H9 (cell line): ENCODE results near the gene DHX30. TPM values are rescaled to one million over a fixed set of nuclear protein-coding genes. Genes with fewer than 3 reads are reported as not detected.

Experiments used
- DNase-seq: peaks from one replicate; pipeline ENCODE4 v3.0.0-alpha.2; 2017
- H2AFZ ChIP-seq: one replicate; pipeline ENCODE4 v1.6.1; 2013; ENCODE audit warnings: mild to moderate bottlenecking, low read length, control low read depth, moderate library complexity
- H2AK5ac ChIP-seq: 2 replicates; pipeline ENCODE4 v1.6.1; 2013; ENCODE audit warnings: low read length, control low read depth, mixed read lengths; ENCODE audit not compliant: insufficient read length
- H2BK120ac ChIP-seq: one replicate; pipeline ENCODE4 v1.6.1; 2013; ENCODE audit warnings: low read depth, mild to moderate bottlenecking, low read length, control low read depth, inconsistent platforms; ENCODE audit not compliant: poor library complexity, severe bottlenecking
- H2BK12ac ChIP-seq: 2 replicates; pipeline ENCODE4 v1.6.1; 2013; ENCODE audit warnings: low read length, control low read depth, mixed read lengths, low read depth; ENCODE audit not compliant: insufficient read length
- H2BK15ac ChIP-seq: 2 replicates; pipeline ENCODE4 v1.6.1; 2013; ENCODE audit warnings: low read depth, low read length, control low read depth
- H2BK20ac ChIP-seq: one replicate; pipeline ENCODE4 v1.6.1; 2013; ENCODE audit warnings: low read depth, mild to moderate bottlenecking, low read length, control low read depth, inconsistent platforms; ENCODE audit not compliant: poor library complexity, severe bottlenecking
- H2BK5ac ChIP-seq: 2 replicates; pipeline ENCODE4 v1.6.1; 2013; ENCODE audit warnings: low read length, control low read depth, mixed read lengths; ENCODE audit not compliant: insufficient read length
- H3K14ac ChIP-seq: 2 replicates; pipeline ENCODE4 v1.6.1; 2013; ENCODE audit warnings: low read length, control low read depth; ENCODE audit not compliant: insufficient read depth
- H3K18ac ChIP-seq: 2 replicates; pipeline ENCODE4 v1.6.1; 2013; ENCODE audit warnings: low read depth, mild to moderate bottlenecking, mixed read lengths, low read length, control low read depth; ENCODE audit not compliant: insufficient read length
- H3K23ac ChIP-seq: 2 replicates; pipeline ENCODE4 v1.6.1; 2013; ENCODE audit warnings: low read length, control low read depth, mixed read lengths, low read depth; ENCODE audit not compliant: insufficient read length
- H3K23me2 ChIP-seq: 2 replicates; pipeline ENCODE4 v1.6.1; 2013; ENCODE audit warnings: low read depth, mild to moderate bottlenecking, mixed read lengths, low read length, control low read depth; ENCODE audit not compliant: insufficient read length, poor library complexity, severe bottlenecking
- H3K27ac ChIP-seq: 2 replicates; pipeline ENCODE4 v1.5.1; 2013; ENCODE audit warnings: low read length, control low read depth, mixed read lengths, low read depth; ENCODE audit not compliant: insufficient read length
- H3K27me3 ChIP-seq: 2 replicates; pipeline ENCODE4 v1.6.1; 2013; ENCODE audit warnings: low read length, control low read depth, inconsistent platforms; ENCODE audit not compliant: insufficient read depth
- H3K4ac ChIP-seq: 2 replicates; pipeline ENCODE4 v1.6.1; 2013; ENCODE audit warnings: low read depth, mild to moderate bottlenecking, control low read depth, inconsistent platforms, low read length, moderate library complexity
- H3K4me1 ChIP-seq: 2 replicates; pipeline ENCODE4 v1.6.1; 2013; ENCODE audit warnings: low read length, control low read depth, inconsistent platforms; ENCODE audit not compliant: insufficient read depth
- H3K4me2 ChIP-seq: 2 replicates; pipeline ENCODE4 v1.6.1; 2013; ENCODE audit warnings: low read length, control low read depth, mixed read lengths; ENCODE audit not compliant: insufficient read length, insufficient read depth
- H3K56ac ChIP-seq: 2 replicates; pipeline ENCODE4 v1.6.1; 2013; ENCODE audit warnings: low read depth, mild to moderate bottlenecking, mixed read lengths, low read length, control low read depth; ENCODE audit not compliant: insufficient read length
- H3K79me1 ChIP-seq: 2 replicates; pipeline ENCODE4 v1.6.1; 2013; ENCODE audit warnings: low read depth, mild to moderate bottlenecking, moderate library complexity, low read length, control low read depth, inconsistent platforms; ENCODE audit not compliant: insufficient read depth, poor library complexity, severe bottlenecking
- H3K79me2 ChIP-seq: 2 replicates; pipeline ENCODE4 v1.6.1; 2013; ENCODE audit warnings: low read length, control low read depth, inconsistent platforms; ENCODE audit not compliant: insufficient read depth
- H3K9ac ChIP-seq: 2 replicates; pipeline ENCODE4 v1.6.1; 2013; ENCODE audit warnings: low read length, control low read depth, mixed read lengths; ENCODE audit not compliant: insufficient read length; ENCODE audit errors: extremely low read depth
- H3K9me3 ChIP-seq: one replicate; pipeline ENCODE4 v1.6.1; 2013; ENCODE audit warnings: low read depth, low read length, inconsistent platforms; ENCODE audit not compliant: control insufficient read depth
- H3T11ph ChIP-seq: one replicate; pipeline ENCODE4 v1.6.1; 2013; ENCODE audit warnings: mild to moderate bottlenecking, low read length, control low read depth, inconsistent platforms
- H4K20me1 ChIP-seq: one replicate; pipeline ENCODE4 v1.6.1; 2013; ENCODE audit not compliant: control insufficient read depth, insufficient read length, insufficient read depth
- H4K5ac ChIP-seq: 2 replicates; pipeline ENCODE4 v1.6.1; 2013; ENCODE audit warnings: low read depth, mild to moderate bottlenecking, mixed read lengths, low read length, control low read depth; ENCODE audit not compliant: insufficient read length
- H4K8ac ChIP-seq: replicated peaks from 2 replicates; pipeline ENCODE4 v1.6.1; 2013; ENCODE audit warnings: low read length, control low read depth, mixed read lengths, low read depth; ENCODE audit not compliant: insufficient read length
- H4K91ac ChIP-seq: 2 replicates; pipeline ENCODE4 v1.6.1; 2013; ENCODE audit warnings: low read depth, mild to moderate bottlenecking, moderate library complexity, mixed read lengths, low read length, control low read depth; ENCODE audit not compliant: insufficient read length
- H3K27ac Mint-ChIP-seq, 3 experiments: 2 replicates in 2 of 3; 3 replicates in 1 of 3; pipeline ENCODE4 v1.8.0; 2020 to 2021; ENCODE audit warnings: mixed read lengths in 3 of 3, mild to moderate bottlenecking in 1 of 3, moderate library complexity in 1 of 3
- H3K27me3 Mint-ChIP-seq: 2 replicates; pipeline ENCODE4 v1.8.0; 2021; ENCODE audit warnings: low read depth, mild to moderate bottlenecking, moderate library complexity, mixed read lengths
- H3K36me3 Mint-ChIP-seq, 3 experiments: 2 replicates in 2 of 3; 3 replicates in 1 of 3; pipeline ENCODE4 v1.8.0; 2020 to 2021; ENCODE audit warnings: low read depth in 3 of 3, mixed read lengths in 3 of 3; ENCODE audit not compliant: insufficient read depth in 1 of 3
- H3K4me1 Mint-ChIP-seq, 2 experiments: 2 replicates each; pipeline ENCODE4 v1.8.0; 2020; ENCODE audit warnings: mixed read lengths in 2 of 2
- H3K4me3 Mint-ChIP-seq, 2 experiments: 2 replicates in 1 of 2; 3 replicates in 1 of 2; pipeline ENCODE4 v1.8.0; 2020 to 2021; ENCODE audit warnings: mild to moderate bottlenecking in 2 of 2, mixed read lengths in 2 of 2, moderate library complexity in 1 of 2
- H3K9me3 Mint-ChIP-seq, 2 experiments: 2 replicates in 1 of 2; 3 replicates in 1 of 2; pipeline ENCODE4 v1.8.0; 2020; ENCODE audit warnings: mild to moderate bottlenecking in 2 of 2, mixed read lengths in 2 of 2, moderate library complexity in 1 of 2
- WGBS: extraction: QIAGEN DNeasy Blood & Tissue Kit; methylation state at CpG from one replicate; pipeline ENCODE4 v1.1.7; 2013; ENCODE audit warnings: missing lambda C conversion rate, low lambda C conversion rate, mixed read lengths; ENCODE audit not compliant: insufficient read length; ENCODE audit errors: extremely low coverage; 5-methylcytosine and 5-hydroxymethylcytosine counted together
- total RNA-seq: library from RNA; stranded (reverse); gene quantifications from 2 replicates; pipeline ENCODE4 v1.2.1, GENCODE V29; 2021
- TF ChIP-seq, protein P1 (sequence below): fragments of 200-600 bp; sonication (generic); conservative IDR thresholded peaks from 3 replicates; pipeline ENCODE4 v1.8.0; 2021; ENCODE audit warnings: antibody characterized with exemption, mild to moderate bottlenecking

Gene DHX30
- total RNA-seq, 1 experiment from 2014 or later = 107 TPM

DNA sequence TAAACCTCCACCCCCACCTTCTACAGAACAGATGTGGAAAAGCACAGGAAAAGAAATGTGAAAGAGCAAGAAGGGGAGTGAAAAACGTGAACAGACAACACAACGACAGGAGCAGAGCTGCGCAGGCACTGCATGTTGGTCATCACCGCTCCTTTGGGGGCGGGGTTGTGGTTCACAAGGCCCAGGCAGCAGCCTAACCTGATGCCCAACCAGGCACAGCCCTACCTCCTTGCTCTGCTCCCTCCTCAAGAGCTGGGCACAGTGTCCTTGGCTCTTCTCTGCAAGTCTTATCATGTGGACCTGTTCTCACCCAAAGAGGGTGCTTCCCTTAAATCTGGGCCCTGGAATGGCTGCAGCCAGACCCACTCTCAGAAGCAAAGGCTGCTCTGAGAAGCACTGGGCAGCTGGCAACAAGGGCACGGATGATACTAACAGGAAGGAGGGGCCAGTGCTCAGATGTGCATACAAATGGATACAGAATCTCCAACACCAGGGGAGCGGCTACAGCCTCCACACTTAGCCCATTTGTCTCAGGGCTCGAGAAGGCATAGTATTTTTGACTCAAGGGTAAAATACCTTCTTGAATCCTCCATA is 64.6 kb downstream of the DHX30 start:
- no peaks in the 10 kb centered on the region for H3K27me3 ChIP-seq
- TF ChIP-seq, protein P1, sequence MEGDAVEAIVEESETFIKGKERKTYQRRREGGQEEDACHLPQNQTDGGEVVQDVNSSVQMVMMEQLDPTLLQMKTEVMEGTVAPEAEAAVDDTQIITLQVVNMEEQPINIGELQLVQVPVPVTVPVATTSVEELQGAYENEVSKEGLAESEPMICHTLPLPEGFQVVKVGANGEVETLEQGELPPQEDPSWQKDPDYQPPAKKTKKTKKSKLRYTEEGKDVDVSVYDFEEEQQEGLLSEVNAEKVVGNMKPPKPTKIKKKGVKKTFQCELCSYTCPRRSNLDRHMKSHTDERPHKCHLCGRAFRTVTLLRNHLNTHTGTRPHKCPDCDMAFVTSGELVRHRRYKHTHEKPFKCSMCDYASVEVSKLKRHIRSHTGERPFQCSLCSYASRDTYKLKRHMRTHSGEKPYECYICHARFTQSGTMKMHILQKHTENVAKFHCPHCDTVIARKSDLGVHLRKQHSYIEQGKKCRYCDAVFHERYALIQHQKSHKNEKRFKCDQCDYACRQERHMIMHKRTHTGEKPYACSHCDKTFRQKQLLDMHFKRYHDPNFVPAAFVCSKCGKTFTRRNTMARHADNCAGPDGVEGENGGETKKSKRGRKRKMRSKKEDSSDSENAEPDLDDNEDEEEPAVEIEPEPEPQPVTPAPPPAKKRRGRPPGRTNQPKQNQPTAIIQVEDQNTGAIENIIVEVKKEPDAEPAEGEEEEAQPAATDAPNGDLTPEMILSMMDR = no peak
- no peak overlapping the region for H4K8ac ChIP-seq
- H3K23ac ChIP-seq = no peak overlapping the region
- H3K4ac ChIP-seq = no peak overlapping the region
- H3K4me2 ChIP-seq = no peak overlapping the region
- no peaks in the 10 kb centered on the region for H3K9me3 Mint-ChIP-seq
- H3K4me1 ChIP-seq = no peaks in the 10 kb centered on the region
- H3T11ph ChIP-seq = no peak overlapping the region
- no peaks in the 10 kb centered on the region for H3K9me3 ChIP-seq
- H3K56ac ChIP-seq = no peak overlapping the region
- no peak overlapping the region for H3K18ac ChIP-seq
- no peak overlapping the region for H2BK20ac ChIP-seq
- H3K27ac Mint-ChIP-seq = peak overlapping the region in 2 of 3 experiments; percentile 32 to 79; a peak in 2 of 7 replicates
- H3K4me1 Mint-ChIP-seq = peaks cover 0 to 5% of the 10 kb centered on the region in 2 experiments; a peak in 1 of 4 replicates
- H2AFZ ChIP-seq = no peak overlapping the region
- H4K91ac ChIP-seq = no peak overlapping the region
- H3K79me2 ChIP-seq = no peaks in the 10 kb centered on the region
- H4K20me1 ChIP-seq = no peaks in the 10 kb centered on the region
- H3K4me3 Mint-ChIP-seq = no peak overlapping the region
- H3K36me3 Mint-ChIP-seq = peaks cover 37 to 78% (median 77%) of the 10 kb centered on the region in 3 experiments; a peak in 6 of 7 replicates
- H4K5ac ChIP-seq = no peak overlapping the region
- no peaks in the 10 kb centered on the region for H3K27me3 Mint-ChIP-seq
- no peak overlapping the region for H3K27ac ChIP-seq
- no peak overlapping the region for H3K14ac ChIP-seq
- H2BK12ac ChIP-seq = no peak overlapping the region
- no peak overlapping the region for H2AK5ac ChIP-seq
- DNase-seq = no peak
- no peaks in the 10 kb centered on the region for H3K79me1 ChIP-seq
- H2BK15ac ChIP-seq = no peak overlapping the region
- H2BK5ac ChIP-seq = no peak overlapping the region
- no peak overlapping the region for H3K9ac ChIP-seq
- no CpG with 5 or more reads among the region's 8 CpGs for WGBS
- no peaks in the 10 kb centered on the region for H3K23me2 ChIP-seq
- H2BK120ac ChIP-seq = no peak overlapping the region
